CD4-positive, alpha-beta memory T cell (primary cell): ENCODE measurements around the gene MACROD2. TPM values are rescaled to one million over a fixed set of nuclear protein-coding genes. Genes with fewer than 3 reads are reported as not detected.

Source experiments
- CTCF ChIA-PET: fragments of 350-600 bp; sonication (Branson Sonifier 250); formaldehyde crosslinking; loops from one replicate; lab custom pipeline; 2021; ENCODE audit warnings: inconsistent platforms; ENCODE audit not compliant: partially characterized antibody; lab: Charles Lee
- POLR2A ChIA-PET: fragments of 350-600 bp; sonication (Branson Sonifier 250); formaldehyde crosslinking; loops from one replicate; lab custom pipeline; 2021; ENCODE audit not compliant: partially characterized antibody; lab: Charles Lee
- DNase-seq, 5 donors: peaks; one replicate each; pipeline versions ENCODE4 v3.0.0 to v3.0.0-alpha.2; 2020 to 2022; ENCODE audit warnings: mixed read lengths in 1 of 5
- H3K27ac ChIP-seq: one replicate; pipeline ENCODE4 v1.7.0; 2013; ENCODE audit warnings: low read depth, low read length
- H3K27me3 ChIP-seq: 2 replicates; pipeline ENCODE4 v1.7.0; 2013; ENCODE audit warnings: mild to moderate bottlenecking, low read length, moderate library complexity; ENCODE audit not compliant: insufficient read depth
- H3K36me3 ChIP-seq: 2 replicates; pipeline ENCODE4 v1.7.0; 2013; ENCODE audit warnings: mild to moderate bottlenecking, low read length, moderate library complexity; ENCODE audit not compliant: insufficient read depth
- H3K4me1 ChIP-seq: 2 replicates; pipeline ENCODE4 v1.7.0; 2013; ENCODE audit warnings: mild to moderate bottlenecking, low read length, moderate library complexity; ENCODE audit not compliant: insufficient read depth
- H3K4me3 ChIP-seq, 2 donors: one replicate each; pipeline ENCODE4 v1.7.0; 2013; ENCODE audit warnings: low read length in 2 of 2, mild to moderate bottlenecking in 1 of 2
- H3K9me3 ChIP-seq, 2 donors: one replicate each; pipeline ENCODE4 v1.7.0; 2013; ENCODE audit warnings: low read length in 2 of 2, control low read depth in 1 of 2; ENCODE audit not compliant: control insufficient read depth in 1 of 2
- H3K27ac Mint-ChIP-seq, 7 donors: one replicate each; pipeline ENCODE4 v1.8.0; 2020 to 2021; ENCODE audit warnings: mixed read lengths in 7 of 7, mild to moderate bottlenecking in 6 of 7, inconsistent platforms in 3 of 7, moderate library complexity in 3 of 7
- H3K27me3 Mint-ChIP-seq, 2 donors: one replicate each; pipeline ENCODE4 v1.8.0; 2020 to 2021; ENCODE audit warnings: mixed read lengths in 2 of 2
- H3K36me3 Mint-ChIP-seq, 2 donors: one replicate each; pipeline ENCODE4 v1.8.0; 2020 to 2021; ENCODE audit warnings: mixed read lengths in 2 of 2, inconsistent platforms in 1 of 2, mild to moderate bottlenecking in 1 of 2
- H3K4me1 Mint-ChIP-seq, 4 donors: one replicate each; pipeline ENCODE4 v1.8.0; 2020 to 2021; ENCODE audit warnings: mixed read lengths in 4 of 4, mild to moderate bottlenecking in 1 of 4
- H3K4me3 Mint-ChIP-seq, 8 donors: one replicate each; pipeline ENCODE4 v1.8.0; 2020 to 2021; ENCODE audit warnings: mixed read lengths in 8 of 8, mild to moderate bottlenecking in 7 of 8, moderate library complexity in 6 of 8, inconsistent platforms in 3 of 8
- H3K9me3 Mint-ChIP-seq, 8 donors: one replicate each; pipeline ENCODE4 v1.8.0; 2020 to 2021; ENCODE audit warnings: mixed read lengths in 8 of 8, mild to moderate bottlenecking in 5 of 8, inconsistent platforms in 3 of 8, moderate library complexity in 1 of 8
- intact Hi-C: fragments of 100-400 bp; cut with micrococcal nuclease; formaldehyde crosslinking; loops from one replicate; pipeline ENCODE4 v1.15.1; 2023
- polyA plus RNA-seq, 2 donors: library from polyadenylated mRNA; unstranded; fragments of 300-500 nt; fragmentation: Illumina TruSeq; gene quantifications; one replicate each; pipeline ENCODE4 v1.2.3, GENCODE V29; 2021
- total RNA-seq, 2 experiments: library from RNA; stranded (reverse); gene quantifications; one replicate each; pipeline ENCODE4 v1.2.3, GENCODE V29; 2021

Gene MACROD2
- total and polyA plus RNA-seq, 4 experiments from 2014 or later = not detected

DNA sequence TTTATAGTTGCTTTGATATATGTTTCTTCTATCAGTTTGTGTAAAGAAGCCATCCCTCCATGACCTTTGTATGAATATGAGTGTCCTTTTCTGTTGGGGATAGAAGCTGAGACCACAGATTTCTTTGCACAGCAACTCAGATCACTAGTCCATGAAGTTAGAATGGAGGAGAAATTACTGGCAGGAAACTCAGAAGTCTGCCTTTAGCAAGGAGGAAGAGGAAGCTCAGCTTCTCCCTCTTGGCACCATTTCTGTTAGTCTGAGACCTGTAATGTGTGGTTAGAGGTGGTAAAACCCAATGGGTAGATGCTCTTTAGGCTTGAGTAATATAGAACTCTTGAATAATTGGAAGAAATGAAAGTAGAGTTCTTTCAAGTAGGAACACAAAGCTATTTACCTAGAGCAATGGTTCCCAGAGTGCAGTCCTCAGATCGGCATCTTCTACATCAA is 1337.4 kb downstream of the MACROD2 start:
- H3K4me3 Mint-ChIP-seq = no peak overlapping the region
- H3K4me1 Mint-ChIP-seq = no peaks in the 10 kb centered on the region
- no peak overlapping the region for H3K4me3 ChIP-seq
- no peaks in the 10 kb centered on the region for H3K27me3 Mint-ChIP-seq
- no peaks in the 10 kb centered on the region for H3K9me3 ChIP-seq
- CTCF ChIA-PET = no interaction called here
- H3K4me1 ChIP-seq = no peaks in the 10 kb centered on the region
- H3K27ac ChIP-seq = no peak overlapping the region
- H3K27ac Mint-ChIP-seq = no peak overlapping the region
- POLR2A ChIA-PET = no interaction called here
- H3K9me3 Mint-ChIP-seq = peaks cover 2 to 18% (median 9%) of the 10 kb centered on the region in 8 donors
- H3K36me3 ChIP-seq = no peaks in the 10 kb centered on the region
- intact Hi-C loops = no loop called here
- H3K27me3 ChIP-seq = no peaks in the 10 kb centered on the region
- H3K36me3 Mint-ChIP-seq = no peaks in the 10 kb centered on the region
- DNase-seq = no peak

DNA sequence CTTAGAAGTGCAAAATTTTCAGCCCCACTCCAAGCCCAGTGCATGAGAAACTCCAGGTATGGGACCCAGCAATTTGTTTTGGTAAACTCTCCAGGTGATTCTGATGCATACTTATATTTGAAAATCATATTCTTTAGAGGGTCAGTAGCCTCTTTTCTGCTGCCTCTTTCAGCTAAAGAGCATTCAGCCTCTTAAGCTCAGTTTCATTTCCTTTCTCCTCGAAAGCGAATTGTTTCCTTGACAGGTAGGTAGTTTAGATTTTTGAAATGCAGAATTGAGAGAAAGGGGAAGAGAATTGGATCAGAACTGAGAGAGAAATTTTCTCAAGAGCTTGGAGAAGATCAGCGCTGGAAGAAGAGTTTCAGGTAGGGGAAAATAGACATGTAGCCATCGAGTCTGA is 1337.9 kb downstream of the MACROD2 start:
- H3K4me1 Mint-ChIP-seq = no peaks in the 10 kb centered on the region
- POLR2A ChIA-PET = no interaction called here
- peaks cover 2 to 22% (median 10%) of the 10 kb centered on the region in 8 donors for H3K9me3 Mint-ChIP-seq
- intact Hi-C loops = no loop called here
- H3K27me3 ChIP-seq = no peaks in the 10 kb centered on the region
- no peak overlapping the region for H3K27ac ChIP-seq
- H3K36me3 Mint-ChIP-seq = no peaks in the 10 kb centered on the region
- CTCF ChIA-PET = no interaction called here
- no peak overlapping the region for H3K4me3 Mint-ChIP-seq
- H3K27me3 Mint-ChIP-seq = no peaks in the 10 kb centered on the region
- H3K36me3 ChIP-seq = no peaks in the 10 kb centered on the region
- DNase-seq = no peak
- H3K4me3 ChIP-seq = no peak overlapping the region
- no peaks in the 10 kb centered on the region for H3K4me1 ChIP-seq
- H3K9me3 ChIP-seq = no peaks in the 10 kb centered on the region
- H3K27ac Mint-ChIP-seq = no peak overlapping the region

DNA sequence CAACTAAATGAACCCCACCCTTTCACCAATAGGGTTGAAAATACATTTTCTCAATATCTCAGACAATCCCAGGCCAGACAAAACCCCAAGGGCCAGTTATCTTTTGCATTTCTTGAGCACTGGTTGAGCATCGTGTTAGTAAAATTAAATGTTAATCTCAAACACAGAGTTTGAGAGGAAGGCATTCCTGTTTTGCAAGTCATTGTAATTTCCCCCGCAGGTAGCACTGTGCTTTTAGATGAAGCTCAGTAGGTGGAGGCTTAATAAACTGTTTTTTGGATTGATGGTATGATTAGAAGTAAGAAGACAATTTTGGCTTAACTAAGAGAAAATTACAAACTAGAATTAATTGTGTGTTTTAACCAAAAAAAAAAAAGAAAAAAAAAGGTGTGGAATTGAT is 1340.7 kb downstream of the MACROD2 start:
- no peak overlapping the region for H3K27ac ChIP-seq
- no peaks in the 10 kb centered on the region for H3K4me1 Mint-ChIP-seq
- H3K27me3 Mint-ChIP-seq = no peaks in the 10 kb centered on the region
- no peak overlapping the region for H3K4me3 ChIP-seq
- H3K36me3 Mint-ChIP-seq = no peaks in the 10 kb centered on the region
- peaks cover 2 to 28% (median 12%) of the 10 kb centered on the region in 8 donors for H3K9me3 Mint-ChIP-seq
- no peaks in the 10 kb centered on the region for H3K36me3 ChIP-seq
- CTCF ChIA-PET = no interaction called here
- no peak overlapping the region for H3K4me3 Mint-ChIP-seq
- H3K4me1 ChIP-seq = no peaks in the 10 kb centered on the region
- DNase-seq = no peak
- no peaks in the 10 kb centered on the region for H3K9me3 ChIP-seq
- H3K27ac Mint-ChIP-seq = no peak overlapping the region
- no peaks in the 10 kb centered on the region for H3K27me3 ChIP-seq
- intact Hi-C loops = no loop called here
- POLR2A ChIA-PET = no interaction called here

DNA sequence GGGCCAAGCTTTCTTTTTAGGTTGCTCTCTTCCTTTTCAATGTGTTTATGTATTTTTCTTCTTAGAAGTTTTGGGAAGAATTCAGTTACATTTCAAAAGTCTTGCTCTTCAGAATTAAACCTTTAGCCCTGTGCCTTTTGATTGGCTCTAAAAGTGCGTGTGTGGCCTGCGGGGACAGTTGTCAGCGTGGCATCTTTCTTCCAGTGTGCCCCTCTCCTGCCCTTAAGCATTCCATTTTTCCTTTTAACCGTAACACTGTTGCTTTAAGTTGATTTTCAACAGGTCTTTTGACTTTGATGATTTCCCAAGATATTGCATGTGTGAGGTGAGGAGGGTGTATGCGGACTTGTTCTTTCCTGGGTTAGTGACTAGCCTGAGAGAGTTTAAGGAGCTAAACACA is 1341.2 kb downstream of the MACROD2 start:
- POLR2A ChIA-PET = no interaction called here
- H3K27ac Mint-ChIP-seq = no peak overlapping the region
- intact Hi-C loops = no loop called here

DNA sequence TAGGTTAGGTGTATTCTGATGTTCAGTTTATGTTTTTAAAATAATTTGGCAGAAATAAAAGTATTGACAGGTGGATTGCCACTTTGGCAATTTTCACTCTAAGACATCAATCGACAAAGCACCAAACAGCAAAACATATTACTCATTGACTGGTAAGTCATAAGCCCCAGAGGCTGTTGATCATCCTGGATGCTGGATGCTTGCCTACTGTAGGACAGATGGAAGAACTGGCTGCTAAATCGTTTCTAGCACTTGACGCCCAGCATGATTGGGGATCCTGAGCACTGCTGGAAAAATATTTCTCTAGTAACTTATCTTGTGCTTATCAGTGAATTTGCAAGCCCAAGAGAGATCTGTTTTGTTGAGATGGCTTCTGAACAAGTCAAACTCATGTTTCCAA is 1343.9 kb downstream of the MACROD2 start:
- intact Hi-C loops = no loop called here

More for the DNA sequence above, 1341.2 kb downstream of the MACROD2 start:
- H3K36me3 ChIP-seq = no peaks in the 10 kb centered on the region
- CTCF ChIA-PET = no interaction called here
- no peak for DNase-seq
- H3K9me3 ChIP-seq = no peaks in the 10 kb centered on the region
- H3K27me3 ChIP-seq = no peaks in the 10 kb centered on the region
- Mint-ChIP-seq H3K4me1 (no peaks in the 10 kb centered on the region), H3K27me3 (no peaks in the 10 kb centered on the region), H3K4me3 (no peak overlapping the region), H3K9me3 (peaks cover 2 to 28% (median 12%) of the 10 kb centered on the region in 8 donors), H3K36me3 (no peaks in the 10 kb centered on the region)
- H3K4me1 ChIP-seq = no peaks in the 10 kb centered on the region
- H3K27ac ChIP-seq = no peak overlapping the region
- H3K4me3 ChIP-seq = no peak overlapping the region

DNA sequence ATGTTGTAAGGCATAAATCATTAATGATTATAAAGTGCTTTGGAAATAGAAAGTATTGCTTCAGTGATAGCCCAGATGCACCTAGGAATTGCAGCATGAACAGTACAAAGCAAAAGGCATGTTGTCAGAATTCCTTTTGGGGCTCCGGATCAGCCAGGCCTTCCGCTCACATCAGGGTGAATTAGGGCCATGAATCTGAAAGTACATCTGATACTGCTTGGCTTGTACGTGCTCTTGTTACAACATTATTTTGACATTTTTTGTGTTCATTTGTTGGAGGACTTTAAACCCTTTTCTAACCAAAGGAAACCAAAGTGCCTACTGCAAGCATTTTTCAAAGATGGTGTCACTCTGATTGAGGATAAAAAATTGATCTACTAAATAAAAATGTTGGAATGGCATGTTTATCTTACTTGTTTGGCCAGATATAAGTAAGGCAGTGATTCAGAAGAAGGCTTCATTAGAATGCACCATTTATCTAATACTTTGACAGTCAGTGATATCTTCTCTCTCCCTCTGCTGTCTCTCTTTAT is 1347.7 kb downstream of the MACROD2 start:
- Mint-ChIP-seq H3K36me3 (no peaks in the 10 kb centered on the region), H3K27me3 (no peaks in the 10 kb centered on the region), H3K9me3 (peaks cover 0 to 25% (median 14%) of the 10 kb centered on the region in 8 donors), H3K4me3 (no peak overlapping the region), H3K27ac (no peak overlapping the region), H3K4me1 (no peaks in the 10 kb centered on the region)
- DNase-seq = no peak
- no peak overlapping the region for H3K4me3 ChIP-seq
- H3K27ac ChIP-seq = no peak overlapping the region
- peaks cover 0 to 4% of the 10 kb centered on the region in 2 donors for H3K9me3 ChIP-seq
- ChIA-PET CTCF (no interaction called here), POLR2A (no interaction called here)
- H3K27me3 ChIP-seq = no peaks in the 10 kb centered on the region
- intact Hi-C loops = no loop called here
- H3K36me3 ChIP-seq = no peaks in the 10 kb centered on the region
- H3K4me1 ChIP-seq = no peaks in the 10 kb centered on the region

More for the DNA sequence above, 1343.9 kb downstream of the MACROD2 start:
- H3K4me1 ChIP-seq = no peaks in the 10 kb centered on the region
- H3K9me3 ChIP-seq = no peaks in the 10 kb centered on the region
- Mint-ChIP-seq H3K27me3 (no peaks in the 10 kb centered on the region), H3K4me3 (no peak overlapping the region), H3K4me1 (no peaks in the 10 kb centered on the region), H3K27ac (no peak overlapping the region), H3K9me3 (peaks cover 2 to 35% (median 16%) of the 10 kb centered on the region in 8 donors), H3K36me3 (no peaks in the 10 kb centered on the region)
- no peak for DNase-seq
- H3K27me3 ChIP-seq = no peaks in the 10 kb centered on the region
- no peak overlapping the region for H3K4me3 ChIP-seq
- ChIA-PET POLR2A (no interaction called here), CTCF (no interaction called here)
- H3K27ac ChIP-seq = no peak overlapping the region
- no peaks in the 10 kb centered on the region for H3K36me3 ChIP-seq

DNA sequence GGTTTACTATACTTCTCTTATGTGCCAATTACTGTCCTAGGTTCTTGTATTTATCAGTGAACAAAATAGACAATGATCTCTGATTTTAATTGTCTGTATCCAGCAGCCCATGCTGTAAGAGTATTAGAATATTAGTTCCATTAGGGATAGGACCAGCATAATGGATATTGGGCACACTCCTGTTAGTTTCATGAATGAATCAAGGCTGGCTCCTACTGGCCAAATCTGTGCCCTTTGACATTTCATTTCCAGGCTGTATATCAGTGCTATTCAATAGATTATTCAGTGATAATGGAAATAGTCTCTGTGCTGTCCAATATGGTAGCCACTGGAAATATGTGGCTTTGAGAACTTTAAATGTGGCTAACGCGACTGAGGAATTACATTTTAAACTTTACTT is 1350.0 kb downstream of the MACROD2 start:
- H3K9me3 ChIP-seq = peaks cover 0 to 5% of the 10 kb centered on the region in 2 donors
- no peaks in the 10 kb centered on the region for H3K4me1 Mint-ChIP-seq
- no peak overlapping the region for H3K4me3 Mint-ChIP-seq
- H3K27me3 ChIP-seq = no peaks in the 10 kb centered on the region
- CTCF ChIA-PET = no interaction called here
- H3K27me3 Mint-ChIP-seq = no peaks in the 10 kb centered on the region
- H3K27ac Mint-ChIP-seq = no peak overlapping the region
- no peak for DNase-seq
- H3K36me3 Mint-ChIP-seq = no peaks in the 10 kb centered on the region
- intact Hi-C loops = no loop called here
- no peaks in the 10 kb centered on the region for H3K4me1 ChIP-seq
- H3K27ac ChIP-seq = no peak overlapping the region
- H3K4me3 ChIP-seq = no peak overlapping the region
- H3K36me3 ChIP-seq = no peaks in the 10 kb centered on the region
- peaks cover 2 to 26% (median 13%) of the 10 kb centered on the region in 8 donors for H3K9me3 Mint-ChIP-seq
- POLR2A ChIA-PET = no interaction called here
